ENCODE data around the gene ARL8B. TPM values are rescaled to one million over a fixed set of nuclear protein-coding genes. Genes with fewer than 3 reads are reported as not detected.
"Not testable (repeated sequence)": the region's sequence is repeated elsewhere in the genome, so short reads cannot be mapped to it uniquely, and the experiment has no call there.

ARL8B gene
- polyA plus RNA-seq, 10 donors: 39.5 to 54.8 (median 47.7) TPM

DNA sequence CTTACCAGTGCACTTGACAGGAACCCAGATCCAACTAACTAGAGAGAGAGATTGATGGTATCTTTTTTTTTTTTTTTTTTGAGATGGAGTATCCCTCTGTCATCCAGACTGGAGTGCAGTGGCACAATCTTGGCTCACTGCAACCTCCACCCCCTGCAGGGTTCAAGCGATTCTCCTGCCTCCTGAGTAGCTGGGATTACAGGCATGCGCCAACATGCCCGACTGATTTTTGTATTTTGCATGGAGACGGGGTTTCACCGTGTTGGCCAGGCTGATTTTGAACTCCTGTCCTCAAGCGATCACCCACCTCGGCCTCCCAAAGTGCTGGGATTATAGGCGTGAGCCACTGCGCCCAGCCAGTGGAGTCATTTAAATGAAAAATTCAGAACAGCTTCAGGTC lies 15.7 kb upstream of the ARL8B start:
- DNase-seq: not testable (repeated sequence)

- DNase-seq: not testable (repeated sequence)
These were observed 15.2 kb upstream of the ARL8B start for GRCh38 chr3:5106933-5107334.

DNA sequence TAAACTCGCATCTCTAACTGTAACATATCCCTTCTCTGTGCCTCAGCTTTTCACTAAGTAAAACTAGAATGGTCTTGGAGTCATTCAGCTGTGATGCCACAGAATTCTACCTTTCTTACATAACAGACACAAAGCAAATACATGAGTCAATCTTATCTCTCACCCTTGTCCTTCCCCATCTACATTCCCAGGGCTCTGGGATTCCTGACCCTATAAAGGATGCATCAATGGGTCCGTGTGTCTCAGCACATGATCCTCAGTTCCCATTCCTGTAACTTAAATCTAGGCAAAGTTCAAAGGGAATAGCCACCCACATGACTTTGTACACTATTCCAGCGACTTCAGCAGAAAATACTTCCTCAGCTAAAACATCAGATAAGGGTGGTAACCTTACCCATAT lies 11.8 kb upstream of the ARL8B start:
- DNase-seq: no peak

DNA sequence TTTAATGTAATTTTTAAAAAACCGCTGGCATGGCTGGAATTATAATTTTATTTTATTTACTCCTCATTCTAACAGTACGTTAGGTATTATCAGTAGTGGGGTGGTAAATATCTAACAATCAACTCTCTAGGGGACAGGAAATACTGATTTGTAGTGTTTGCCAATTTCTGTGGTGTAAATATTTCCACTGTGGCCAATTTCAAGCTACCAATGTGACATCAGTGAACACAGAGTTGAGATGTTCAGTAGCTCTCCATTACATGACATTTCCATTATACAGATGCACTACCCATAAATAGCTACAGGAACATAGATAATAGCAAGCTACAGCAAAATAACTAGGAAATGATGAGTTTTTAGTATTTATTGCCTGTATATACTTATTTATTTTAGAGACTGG lies 10.0 kb upstream of the ARL8B start:
- DNase-seq: no peak

DNA sequence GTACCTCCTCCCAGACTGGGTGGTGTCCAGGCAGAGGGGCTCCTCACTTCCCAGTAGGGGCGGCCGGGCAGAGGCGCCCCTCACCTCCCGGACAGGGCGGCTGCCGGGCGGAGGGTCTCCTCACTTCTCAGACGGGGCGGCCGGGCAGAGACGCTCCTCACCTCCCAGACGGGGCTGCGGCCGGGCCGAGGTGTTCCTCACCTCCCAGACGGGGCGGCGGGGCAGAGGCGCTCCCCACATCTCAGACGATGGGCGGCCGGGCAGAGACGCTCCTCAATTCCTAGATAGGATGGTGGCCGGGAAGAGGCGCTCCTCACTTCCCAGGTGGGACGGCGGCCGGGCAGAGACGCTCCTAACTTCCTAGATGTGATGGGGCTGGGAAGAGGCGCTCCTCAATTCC lies 8.4 kb upstream of the ARL8B start:
- not testable (repeated sequence) for DNase-seq

DNA sequence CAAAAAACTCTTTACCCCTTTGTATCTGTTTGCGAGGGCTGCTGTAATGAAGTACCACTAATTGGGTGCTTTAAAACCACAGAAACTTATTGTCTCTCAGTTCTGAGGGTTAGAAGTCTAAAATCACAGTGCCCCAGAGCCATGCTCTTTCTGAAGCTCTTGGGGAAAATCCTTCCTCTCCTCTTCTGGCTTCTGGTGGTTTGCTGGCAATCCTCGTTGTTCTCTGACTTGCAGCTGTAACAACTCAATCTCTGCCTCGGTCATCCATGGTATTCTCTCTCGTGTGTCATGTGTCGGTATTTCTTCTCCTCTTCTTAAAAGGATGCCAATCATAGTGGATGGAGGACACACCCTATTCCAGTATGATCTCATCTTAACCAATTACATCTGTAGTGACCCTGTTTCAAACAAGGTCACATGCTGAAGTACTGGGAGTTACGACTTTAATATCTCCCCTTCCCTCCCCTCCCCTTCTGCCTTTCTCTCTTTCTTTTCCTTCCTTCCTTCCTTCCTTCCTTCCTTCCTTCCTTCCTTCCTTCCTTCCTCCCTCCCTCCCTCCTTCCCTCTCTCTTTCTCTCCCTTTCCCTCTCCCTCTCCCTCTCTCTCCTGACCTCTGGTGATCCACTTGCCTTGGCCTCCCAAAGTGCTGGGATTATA lies 6.5 kb upstream of the ARL8B start:
- no peak for DNase-seq

GRCh38 chr3:5116538-5116937 lies 5.6 kb upstream of the ARL8B start:
- no peak for DNase-seq

GRCh38 chr3:5120446-5120845 lies 1.6 kb upstream of the ARL8B start:
- no peak for DNase-seq

DNA sequence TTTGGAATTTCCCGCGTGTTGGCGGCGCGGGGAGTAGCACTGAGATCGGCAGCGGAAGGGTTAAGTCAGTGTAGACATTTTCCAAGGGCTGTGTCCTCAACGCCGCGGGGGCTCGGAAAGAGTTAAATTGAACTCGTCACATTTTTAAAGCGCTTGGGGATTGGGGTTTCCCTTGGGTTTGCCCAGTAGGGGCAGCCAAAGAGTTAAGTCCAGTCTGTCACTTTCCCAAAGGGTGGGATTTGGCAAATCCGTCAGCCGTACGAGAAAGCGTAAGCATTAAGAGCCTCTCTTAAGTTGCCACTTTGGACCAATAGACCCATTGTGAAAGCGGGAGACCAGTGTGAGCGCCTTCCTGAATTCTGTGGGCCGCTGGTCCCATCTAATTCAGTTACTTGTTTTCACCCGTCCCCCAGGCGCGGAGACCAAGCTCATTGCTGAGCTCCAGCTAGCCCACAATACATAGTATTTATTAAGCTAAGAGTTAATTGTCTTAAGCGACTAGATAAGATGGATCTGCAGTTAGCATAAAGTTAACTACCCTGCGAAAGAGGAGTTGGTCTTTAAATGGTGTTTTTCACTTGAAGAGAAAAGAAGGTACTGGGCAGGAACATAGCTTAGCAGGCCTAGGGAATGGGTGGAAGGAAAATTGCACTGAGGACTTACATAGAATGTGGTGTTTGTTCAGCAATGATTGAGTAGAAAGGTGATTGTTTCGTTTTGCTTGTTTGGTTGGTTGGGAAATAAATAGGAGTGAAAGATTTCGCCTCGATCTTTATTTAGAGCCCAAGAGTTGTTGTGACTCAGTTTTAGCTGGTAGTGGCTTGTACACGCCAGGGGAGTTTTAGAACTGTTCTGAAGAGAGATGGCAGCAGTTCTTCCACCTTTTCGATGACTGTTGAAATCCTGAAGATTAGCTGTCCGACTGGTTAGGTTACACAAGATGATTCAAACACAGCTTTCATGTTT lies 932 bp downstream of the ARL8B start:
- DNase-seq: peak in 2 of 3 donors; percentile 40 to 71

GRCh38 chr3:5123937-5124336 lies 1.8 kb downstream of the ARL8B start:
- DNase-seq: no peak

GRCh38 chr3:5126586-5126985 lies 4.5 kb downstream of the ARL8B start:
- DNase-seq: peak in 1 of 3 donors; percentile 27

DNA sequence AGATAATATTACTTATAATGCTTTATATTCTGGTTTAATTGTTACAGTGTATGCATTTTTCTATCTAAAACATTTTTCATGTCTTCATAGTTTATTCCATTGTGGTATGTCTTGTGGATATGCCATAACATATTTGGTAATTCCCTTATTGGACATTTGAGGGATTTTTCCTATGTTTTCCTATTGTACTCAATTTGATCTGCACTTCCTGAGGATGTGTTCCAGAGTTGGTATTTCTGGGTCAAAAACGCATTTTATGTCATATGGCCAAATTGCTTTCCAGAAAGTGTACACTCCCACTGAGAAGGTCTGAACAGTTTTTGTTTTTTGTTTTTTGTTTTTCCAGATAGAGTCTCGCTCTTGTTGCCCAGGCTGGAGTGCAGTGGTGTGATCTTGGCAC lies 6.8 kb downstream of the ARL8B start:
- no peak for DNase-seq

- DNase-seq: no peak
These were observed 11.3 kb downstream of the ARL8B start for GRCh38 chr3:5133239-5134018.

DNA sequence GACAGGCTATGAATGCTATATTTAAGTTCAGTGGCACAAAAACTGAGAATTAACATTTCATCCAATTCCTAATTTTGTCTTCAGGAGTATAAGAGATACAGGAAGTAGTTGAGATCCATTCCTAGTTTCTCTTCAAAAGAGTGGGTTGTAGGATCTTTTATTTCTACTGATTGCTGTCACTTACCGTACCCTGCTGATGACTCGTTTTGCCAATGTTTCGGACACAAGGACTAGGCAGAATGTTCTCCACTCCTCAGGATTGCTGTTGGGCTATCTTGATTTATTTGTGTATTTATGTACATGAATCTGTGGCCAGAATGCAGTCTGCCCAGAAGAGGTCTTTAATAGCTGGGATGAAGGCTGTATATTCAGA lies 11.9 kb downstream of the ARL8B start:
- DNase-seq: no peak

DNA sequence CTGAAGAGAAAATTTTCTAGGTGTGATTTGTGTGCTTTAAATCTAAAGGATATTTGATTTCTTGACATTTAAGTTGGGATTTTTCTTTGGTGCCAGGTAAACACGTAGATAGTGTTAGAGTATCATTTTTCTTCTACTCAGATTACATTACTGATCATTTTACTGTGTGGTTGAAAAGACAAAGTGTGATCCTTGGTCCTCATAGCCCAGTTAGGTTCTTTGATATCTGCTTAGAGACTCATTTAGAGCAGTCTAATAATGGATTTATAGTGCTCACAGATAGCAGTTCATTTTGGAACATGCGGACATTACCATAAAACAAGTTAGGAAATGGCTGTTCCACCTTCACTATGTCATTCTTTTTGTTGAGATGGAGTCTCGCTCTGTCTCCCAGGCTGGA lies 12.4 kb downstream of the ARL8B start:
- no peak for DNase-seq

DNA sequence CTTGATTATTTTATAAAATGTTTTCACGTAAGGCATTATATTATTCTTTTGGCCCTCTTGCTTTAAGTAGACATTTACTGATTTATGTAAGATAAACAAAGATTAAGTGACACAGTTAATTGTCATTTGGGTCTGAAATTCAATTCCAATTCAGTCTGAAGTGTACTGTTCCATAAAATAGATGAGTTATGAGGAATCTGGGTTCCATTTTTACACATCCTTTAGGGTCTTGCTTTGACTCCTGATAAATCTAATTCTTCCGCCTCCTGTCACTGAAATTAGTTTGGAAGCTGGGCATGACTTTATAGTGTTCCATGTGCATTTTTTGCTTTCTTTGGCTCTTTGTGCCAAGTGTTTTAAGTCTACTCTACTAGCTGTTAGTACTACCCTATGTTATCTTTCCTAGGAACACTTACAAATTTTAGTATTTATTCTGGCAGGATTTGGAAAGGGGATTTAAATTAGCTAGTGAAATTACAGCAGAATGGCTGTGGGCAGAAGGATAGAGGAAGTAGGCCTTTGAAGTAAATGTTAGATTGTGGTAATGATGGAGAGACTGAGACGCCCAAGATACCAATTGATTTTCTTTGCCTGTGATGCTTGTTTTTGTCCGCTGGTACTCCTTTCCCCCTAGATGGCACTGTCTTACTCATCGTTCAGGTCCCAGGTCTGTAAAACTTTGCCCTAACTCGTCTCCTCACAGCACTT lies 14.3 kb downstream of the ARL8B start:
- DNase-seq: no peak

- DNase-seq: no peak
These were observed 14.9 kb downstream of the ARL8B start for GRCh38 chr3:5136919-5137429.

- peak in 1 of 3 donors; percentile 13 for DNase-seq
These were observed 16.3 kb downstream of the ARL8B start for GRCh38 chr3:5138214-5138981.

DNA sequence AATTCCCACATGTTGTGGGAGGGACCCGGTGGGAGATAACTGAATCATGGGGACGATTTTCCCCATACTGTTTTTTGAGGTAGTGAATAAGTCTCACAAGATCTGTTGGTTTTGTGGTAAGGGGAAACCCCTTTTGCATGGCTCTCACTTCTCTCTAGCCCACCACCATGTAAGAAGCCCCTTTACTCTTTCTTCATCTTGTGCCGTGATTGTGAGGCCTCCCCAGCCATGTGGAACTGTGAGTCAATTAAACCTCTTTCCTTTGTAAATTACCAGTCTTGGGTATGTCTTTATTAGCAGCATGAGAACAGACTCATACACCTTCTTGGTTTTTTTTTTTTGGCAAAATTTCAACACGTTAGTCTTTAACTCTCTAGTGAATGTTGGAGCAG lies 18.1 kb downstream of the ARL8B start:
- DNase-seq: no peak

GRCh38 chr3:5140839-5141238 lies 18.7 kb downstream of the ARL8B start:
- no peak for DNase-seq

- DNase-seq: no peak
These were observed 19.7 kb downstream of the ARL8B start for GRCh38 chr3:5141760-5142159.

All from muscle of back (tissue), 11 donors.